ENCODE results near the gene DOCK9.

The DOCK9 gene

GRCh38 chr13:98970330-98970729 lies 7.5 kb downstream of the DOCK9 start:
- peaks cover 11% of the 10 kb centered on the region for H3K27me3 ChIP-seq (ENCODE audit: insufficient read depth, low read length)
- H3K9me2 ChIP-seq (ENCODE audit: low read depth, low read length), result no peaks in the 10 kb centered on the region
- no peaks in the 10 kb centered on the region for H4K20me1 ChIP-seq (ENCODE audit: insufficient read depth, low read length)
- H3F3A ChIP-seq (ENCODE audit: insufficient read depth, low read length), result no peaks in the 10 kb centered on the region
- H3K4me3 ChIP-seq (ENCODE audit: low read depth, low read length, poor library complexity, severe bottlenecking), result no peak overlapping the region
- no peaks in the 10 kb centered on the region for H3K36me3 ChIP-seq (ENCODE audit: insufficient read depth, low read length)
- no peak for TF ChIP-seq EZH2 (IDR thresholded peaks at IDR 0.05; ENCODE audit: borderline replicate concordance, low read length)
- TF ChIP-seq CTCF (IDR thresholded peaks at IDR 0.05; ENCODE audit: low read length), result no peak
- H3K79me2 ChIP-seq (ENCODE audit: insufficient read depth, low read length), result no peaks in the 10 kb centered on the region
- no peak overlapping the region for H3K9ac ChIP-seq (ENCODE audit: low read length)
- no peaks in the 10 kb centered on the region for H3K4me1 ChIP-seq (ENCODE audit: insufficient read depth, low read length, severe bottlenecking)
- H3K9me3 ChIP-seq (ENCODE audit: low read length), result no peaks in the 10 kb centered on the region
- no peak overlapping the region for H3K27ac ChIP-seq (ENCODE audit: low read depth, low read length, poor library complexity, severe bottlenecking)
- no peak overlapping the region for H2AFZ ChIP-seq (ENCODE audit: low read length)
- no peak overlapping the region for H3K4me2 ChIP-seq (ENCODE audit: low read length)

- Histone ChIP-seq H3K27me3 (ENCODE audit: insufficient read depth, low read length) (peaks cover 14% of the 10 kb centered on the region), H3K4me3 (ENCODE audit: low read depth, low read length, poor library complexity, severe bottlenecking) (no peak overlapping the region)
- no peak for TF ChIP-seq EZH2 (IDR thresholded peaks at IDR 0.05; ENCODE audit: borderline replicate concordance, low read length)
- no peak for TF ChIP-seq CTCF (IDR thresholded peaks at IDR 0.05; ENCODE audit: low read length)
These were observed 10.4 kb downstream of the DOCK9 start for GRCh38 chr13:98967491-98967890.

GRCh38 chr13:98966019-98966418 lies 11.8 kb downstream of the DOCK9 start:
- TF ChIP-seq EZH2 (IDR thresholded peaks at IDR 0.05; ENCODE audit: borderline replicate concordance, low read length), result no peak
- no peak for TF ChIP-seq CTCF (IDR thresholded peaks at IDR 0.05; ENCODE audit: low read length)
- no peaks in the 10 kb centered on the region for H3F3A ChIP-seq (ENCODE audit: insufficient read depth, low read length)
- H3K36me3 ChIP-seq (ENCODE audit: insufficient read depth, low read length), result no peaks in the 10 kb centered on the region
- no peak overlapping the region for H2AFZ ChIP-seq (ENCODE audit: low read length)
- no peaks in the 10 kb centered on the region for H3K9me2 ChIP-seq (ENCODE audit: low read depth, low read length)
- H3K4me2 ChIP-seq (ENCODE audit: low read length), result no peak overlapping the region
- no peaks in the 10 kb centered on the region for H3K9me3 ChIP-seq (ENCODE audit: low read length)
- H3K79me2 ChIP-seq (ENCODE audit: insufficient read depth, low read length), result no peaks in the 10 kb centered on the region
- H3K27ac ChIP-seq (ENCODE audit: low read depth, low read length, poor library complexity, severe bottlenecking), result no peak overlapping the region
- peaks cover 14% of the 10 kb centered on the region for H3K27me3 ChIP-seq (ENCODE audit: insufficient read depth, low read length)
- H3K9ac ChIP-seq (ENCODE audit: low read length), result no peak overlapping the region
- H4K20me1 ChIP-seq (ENCODE audit: insufficient read depth, low read length), result no peaks in the 10 kb centered on the region
- no peak overlapping the region for H3K4me3 ChIP-seq (ENCODE audit: low read depth, low read length, poor library complexity, severe bottlenecking)
- H3K4me1 ChIP-seq (ENCODE audit: insufficient read depth, low read length, severe bottlenecking), result no peaks in the 10 kb centered on the region

More at GRCh38 chr13:98967491-98967890, 10.4 kb downstream of the DOCK9 start:
- Histone ChIP-seq H3F3A (ENCODE audit: insufficient read depth, low read length) (no peaks in the 10 kb centered on the region), H3K27ac (ENCODE audit: low read depth, low read length, poor library complexity, severe bottlenecking) (no peak overlapping the region), H2AFZ (ENCODE audit: low read length) (no peak overlapping the region), H3K9me3 (ENCODE audit: low read length) (no peaks in the 10 kb centered on the region), H3K9ac (ENCODE audit: low read length) (no peak overlapping the region), H3K36me3 (ENCODE audit: insufficient read depth, low read length) (no peaks in the 10 kb centered on the region), H3K79me2 (ENCODE audit: insufficient read depth, low read length) (no peaks in the 10 kb centered on the region), H3K4me2 (ENCODE audit: low read length) (no peak overlapping the region), H3K9me2 (ENCODE audit: low read depth, low read length) (no peaks in the 10 kb centered on the region), H3K4me1 (ENCODE audit: insufficient read depth, low read length, severe bottlenecking) (no peaks in the 10 kb centered on the region), H4K20me1 (ENCODE audit: insufficient read depth, low read length) (no peaks in the 10 kb centered on the region)
